Rectal smooth muscle tissue (tissue), 1 donor: ENCODE data around the gene ARHGAP20.

ENCODE experiments used
- H3K27ac ChIP-seq: one replicate; pipeline ENCODE4 v1.7.0; 2013; ENCODE audit warnings: low read depth, low read length, inconsistent platforms
- H3K27me3 ChIP-seq: one replicate; pipeline ENCODE4 v1.7.0; 2013; ENCODE audit warnings: low read length; ENCODE audit not compliant: control insufficient read depth, insufficient read depth
- H3K36me3 ChIP-seq: one replicate; pipeline ENCODE4 v1.7.0; 2013; ENCODE audit warnings: low read length; ENCODE audit not compliant: control insufficient read depth, insufficient read depth
- H3K4me1 ChIP-seq: one replicate; pipeline ENCODE4 v1.7.0; 2013; ENCODE audit warnings: low read length; ENCODE audit not compliant: control insufficient read depth, insufficient read depth
- H3K4me3 ChIP-seq: one replicate; pipeline ENCODE4 v1.7.0; 2013; ENCODE audit warnings: low read length
- H3K9ac ChIP-seq: one replicate; pipeline ENCODE4 v1.7.0; 2013; ENCODE audit warnings: low read length

The ARHGAP20 gene

DNA sequence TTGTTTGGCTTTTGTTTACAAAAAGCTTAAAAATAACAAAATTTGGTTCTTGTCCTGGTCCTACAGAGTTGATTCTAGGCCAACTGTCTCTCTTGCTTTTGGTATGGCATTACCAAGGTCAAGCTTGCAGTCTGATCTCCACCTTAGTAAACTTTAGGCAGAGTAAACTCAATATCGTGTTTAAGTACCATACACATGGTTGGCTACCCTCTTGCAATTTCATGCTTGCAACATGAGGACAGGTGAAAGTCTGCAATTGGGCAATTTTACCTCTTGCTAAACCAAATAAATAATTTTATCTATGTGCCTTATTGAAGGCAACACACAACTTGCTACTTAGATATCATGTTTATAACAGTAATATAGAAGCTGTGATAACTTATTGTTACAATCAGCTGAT lies 125.1 kb downstream of the ARHGAP20 start:
- no peak overlapping the region for H3K9ac ChIP-seq
- H3K27ac ChIP-seq = no peak overlapping the region
- no peak overlapping the region for H3K4me3 ChIP-seq
- no peaks in the 10 kb centered on the region for H3K27me3 ChIP-seq
- no peaks in the 10 kb centered on the region for H3K36me3 ChIP-seq
- H3K4me1 ChIP-seq = no peaks in the 10 kb centered on the region

DNA sequence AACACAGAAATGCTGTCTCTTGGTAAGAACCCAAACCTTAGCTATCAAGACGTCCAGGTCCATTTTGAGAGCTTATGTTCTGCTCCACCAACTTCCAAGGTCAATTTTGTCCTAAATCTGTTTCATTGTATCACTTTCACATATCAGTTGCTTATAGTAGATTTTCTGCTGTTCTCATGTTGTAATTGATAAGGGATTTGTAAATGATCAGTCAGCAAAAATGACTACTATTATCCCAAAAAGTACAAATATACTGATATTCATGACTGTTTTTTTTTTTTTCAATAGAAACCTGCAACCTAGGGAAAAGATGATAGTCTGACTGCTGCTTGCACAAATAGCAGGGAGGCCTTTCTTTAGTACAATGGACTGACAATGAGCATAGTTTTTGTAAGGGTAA lies 128.1 kb downstream of the ARHGAP20 start:
- Histone ChIP-seq H3K27me3 (no peaks in the 10 kb centered on the region), H3K27ac (no peak overlapping the region), H3K4me1 (no peaks in the 10 kb centered on the region), H3K4me3 (no peak overlapping the region), H3K9ac (no peak overlapping the region), H3K36me3 (no peaks in the 10 kb centered on the region)

DNA sequence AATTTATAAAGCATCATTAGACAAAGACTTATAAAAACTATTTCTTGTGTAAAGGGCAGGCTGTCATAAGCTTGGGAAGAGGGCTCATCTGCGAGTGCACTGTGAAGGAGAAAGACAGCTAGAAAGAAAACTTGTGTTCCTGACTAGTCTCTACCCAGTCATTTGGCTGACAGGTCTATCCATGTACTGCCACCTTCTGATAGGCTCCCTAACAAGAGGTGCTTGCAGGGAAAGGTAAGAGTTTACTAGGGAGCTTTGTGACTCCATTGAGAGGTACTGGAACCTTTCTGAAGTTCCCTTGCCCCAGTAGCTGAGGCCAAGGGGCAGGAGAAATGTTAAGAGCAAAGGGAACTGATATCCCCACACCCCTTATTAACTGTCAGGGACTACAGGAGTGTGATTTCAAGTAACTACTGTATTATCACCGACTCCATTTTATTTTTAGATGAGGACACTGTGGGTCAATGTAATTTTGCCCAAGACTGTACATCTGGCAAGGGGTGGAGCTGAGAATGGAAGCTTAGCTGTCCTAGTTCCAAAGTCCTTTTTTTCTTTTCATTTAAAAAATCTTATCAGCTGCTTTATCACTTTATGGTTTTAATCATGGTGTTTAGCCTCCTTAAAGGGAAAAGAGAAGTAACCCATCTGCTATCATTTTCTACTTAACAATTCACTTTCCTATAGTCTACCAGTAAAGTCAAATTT lies 129.4 kb downstream of the ARHGAP20 start:
- no peaks in the 10 kb centered on the region for H3K36me3 ChIP-seq
- H3K27me3 ChIP-seq = no peaks in the 10 kb centered on the region
- no peak overlapping the region for H3K4me3 ChIP-seq
- H3K27ac ChIP-seq = no peak overlapping the region
- no peak overlapping the region for H3K9ac ChIP-seq
- H3K4me1 ChIP-seq = no peaks in the 10 kb centered on the region

DNA sequence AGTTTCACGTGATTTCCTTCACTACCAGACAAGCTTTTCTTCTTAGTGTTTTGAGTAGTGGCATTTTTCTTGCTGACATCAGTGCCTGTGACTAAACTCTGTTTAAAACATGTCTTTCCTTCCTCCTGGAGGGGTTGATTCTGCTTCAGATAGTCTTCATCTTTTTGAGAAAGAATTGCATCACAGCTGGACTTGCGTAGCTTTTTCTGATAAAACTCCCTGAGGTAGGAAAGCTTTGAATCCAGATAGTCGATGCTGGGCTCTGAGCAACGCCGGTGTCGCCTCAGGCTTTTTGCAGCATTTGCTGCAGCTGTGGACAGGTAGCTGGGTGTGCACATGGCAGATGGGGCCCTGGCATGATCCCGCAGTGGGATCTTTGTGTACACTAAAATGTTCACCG lies 131.7 kb downstream of the ARHGAP20 start:
- no peaks in the 10 kb centered on the region for H3K4me1 ChIP-seq
- no peak overlapping the region for H3K9ac ChIP-seq
- H3K27ac ChIP-seq = no peak overlapping the region
- H3K4me3 ChIP-seq = no peak overlapping the region
- H3K27me3 ChIP-seq = no peaks in the 10 kb centered on the region
- H3K36me3 ChIP-seq = no peaks in the 10 kb centered on the region

DNA sequence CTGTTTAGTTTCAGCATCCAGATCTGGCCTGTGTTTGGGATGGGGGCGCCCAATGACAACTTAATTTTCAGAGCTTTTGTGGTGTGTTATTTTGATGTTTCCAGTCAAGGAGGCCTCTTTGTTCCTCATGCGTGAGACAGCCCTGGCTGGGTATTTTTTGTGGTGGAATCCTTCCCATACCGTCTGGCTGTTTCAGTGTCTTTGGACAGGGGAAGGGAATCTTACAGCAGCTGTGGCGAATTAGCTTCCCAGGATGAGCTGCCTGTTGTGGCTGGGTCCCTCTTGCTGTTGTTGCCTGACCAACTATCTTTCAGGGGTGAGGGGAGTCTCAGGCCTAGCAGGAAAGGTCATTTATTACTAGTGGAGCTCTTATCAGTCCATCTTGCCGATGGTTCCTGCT lies 138.8 kb downstream of the ARHGAP20 start:
- Histone ChIP-seq H3K36me3 (no peaks in the 10 kb centered on the region), H3K9ac (no peak overlapping the region), H3K27ac (no peak overlapping the region), H3K4me3 (no peak overlapping the region), H3K4me1 (no peaks in the 10 kb centered on the region), H3K27me3 (no peaks in the 10 kb centered on the region)

DNA sequence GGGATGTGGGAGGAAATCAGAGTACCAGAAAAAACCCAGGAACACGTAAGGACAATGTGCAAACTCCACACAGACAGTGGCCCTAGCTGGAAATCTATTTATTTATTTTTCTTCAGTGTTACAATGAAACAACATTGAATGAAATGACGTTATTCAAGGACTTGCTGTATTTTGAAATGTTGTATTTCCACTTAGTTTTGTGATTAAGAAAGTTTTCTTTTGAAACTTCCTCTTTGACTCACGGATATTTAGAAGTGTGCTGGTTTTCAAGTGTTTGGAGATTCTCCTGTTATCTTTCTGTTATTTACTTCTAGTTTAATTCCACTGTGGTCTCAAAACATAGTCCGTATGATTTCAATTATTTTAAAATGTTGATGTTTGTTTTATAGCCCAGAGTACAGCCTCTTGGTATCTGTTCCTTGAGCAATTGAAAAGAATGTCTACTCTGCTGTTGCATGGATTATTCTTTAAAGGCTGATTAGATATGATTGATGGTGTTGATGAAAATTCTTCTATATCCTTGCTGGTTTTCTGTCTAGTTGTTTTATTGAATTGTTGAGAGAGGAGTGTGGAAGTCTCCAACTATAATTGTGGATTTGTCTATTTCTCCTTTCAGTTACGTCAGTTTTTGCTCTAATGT lies 141.0 kb downstream of the ARHGAP20 start:
- Histone ChIP-seq H3K36me3 (no peaks in the 10 kb centered on the region), H3K27ac (no peak overlapping the region), H3K27me3 (no peaks in the 10 kb centered on the region), H3K4me1 (no peaks in the 10 kb centered on the region), H3K4me3 (no peak overlapping the region), H3K9ac (no peak overlapping the region)

DNA sequence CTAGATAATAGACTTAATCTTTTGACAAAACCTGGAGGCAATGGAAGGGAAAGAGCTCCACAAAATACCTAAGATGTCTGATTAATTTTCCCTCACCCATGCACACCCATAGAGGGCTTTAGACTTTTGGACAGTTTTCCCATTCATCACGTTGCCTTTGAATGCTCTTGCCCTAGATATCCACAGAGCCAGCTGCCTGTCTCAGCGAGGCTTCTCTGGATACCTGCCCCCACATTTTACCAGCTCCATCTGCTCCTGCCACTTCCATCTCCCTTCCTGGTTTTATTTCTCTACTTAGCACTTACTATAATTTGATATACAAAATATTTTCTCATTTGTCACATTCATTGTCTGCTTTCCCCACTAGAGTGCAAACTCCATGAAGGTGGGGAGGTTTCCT lies 145.7 kb downstream of the ARHGAP20 start:
- Histone ChIP-seq H3K27ac (no peak overlapping the region), H3K4me1 (no peaks in the 10 kb centered on the region), H3K9ac (no peak overlapping the region), H3K36me3 (no peaks in the 10 kb centered on the region), H3K27me3 (no peaks in the 10 kb centered on the region), H3K4me3 (no peak overlapping the region)

DNA sequence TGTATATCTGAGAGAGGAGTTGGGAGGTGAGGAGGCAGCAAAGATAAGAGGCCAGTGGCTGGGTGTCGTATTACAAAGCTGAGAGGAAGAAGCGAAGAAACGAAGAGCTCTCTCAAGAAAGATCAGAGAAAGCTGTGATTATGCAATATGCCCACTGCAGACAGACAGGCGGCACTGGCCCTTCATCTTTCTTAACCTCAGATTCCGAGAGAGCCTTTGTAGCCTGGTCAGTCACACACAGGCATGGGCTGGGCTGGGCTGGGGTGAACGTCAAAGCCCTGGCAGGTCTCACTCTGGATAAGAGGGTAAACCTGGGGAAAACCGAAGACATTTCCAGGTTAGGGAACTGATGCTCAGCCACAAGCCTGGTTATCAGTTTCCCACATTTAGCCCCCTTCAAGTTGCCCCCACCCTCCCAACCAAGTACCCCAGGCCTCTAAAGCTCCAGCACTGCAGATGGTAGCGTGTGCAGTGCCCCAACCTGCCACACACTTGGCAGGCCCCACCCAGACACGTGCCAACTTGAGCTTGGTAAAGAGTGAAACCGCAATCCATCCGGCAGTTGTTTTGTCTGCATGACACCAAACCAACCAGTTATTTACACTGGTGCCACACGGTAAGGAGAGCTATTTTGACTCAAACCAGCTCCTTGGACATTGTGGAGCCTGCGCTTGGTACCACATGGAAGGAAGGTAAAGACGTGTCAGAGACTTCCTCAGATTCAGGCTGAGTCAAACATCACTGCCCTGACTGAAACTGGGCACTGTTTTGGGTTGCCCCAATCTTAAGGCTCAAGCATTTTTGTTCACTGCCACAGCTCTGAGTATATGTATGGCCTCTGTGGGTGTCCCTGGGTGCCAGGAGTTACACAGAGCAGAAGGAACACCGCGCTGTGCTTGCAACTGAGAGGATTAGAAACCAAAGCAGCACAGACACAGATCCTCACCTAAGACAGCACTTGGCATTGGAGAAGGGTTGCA lies 146.6 kb downstream of the ARHGAP20 start:
- no peak overlapping the region for H3K27ac ChIP-seq
- H3K27me3 ChIP-seq = no peaks in the 10 kb centered on the region
- H3K4me3 ChIP-seq = no peak overlapping the region
- no peaks in the 10 kb centered on the region for H3K36me3 ChIP-seq
- H3K9ac ChIP-seq = no peak overlapping the region
- no peaks in the 10 kb centered on the region for H3K4me1 ChIP-seq

DNA sequence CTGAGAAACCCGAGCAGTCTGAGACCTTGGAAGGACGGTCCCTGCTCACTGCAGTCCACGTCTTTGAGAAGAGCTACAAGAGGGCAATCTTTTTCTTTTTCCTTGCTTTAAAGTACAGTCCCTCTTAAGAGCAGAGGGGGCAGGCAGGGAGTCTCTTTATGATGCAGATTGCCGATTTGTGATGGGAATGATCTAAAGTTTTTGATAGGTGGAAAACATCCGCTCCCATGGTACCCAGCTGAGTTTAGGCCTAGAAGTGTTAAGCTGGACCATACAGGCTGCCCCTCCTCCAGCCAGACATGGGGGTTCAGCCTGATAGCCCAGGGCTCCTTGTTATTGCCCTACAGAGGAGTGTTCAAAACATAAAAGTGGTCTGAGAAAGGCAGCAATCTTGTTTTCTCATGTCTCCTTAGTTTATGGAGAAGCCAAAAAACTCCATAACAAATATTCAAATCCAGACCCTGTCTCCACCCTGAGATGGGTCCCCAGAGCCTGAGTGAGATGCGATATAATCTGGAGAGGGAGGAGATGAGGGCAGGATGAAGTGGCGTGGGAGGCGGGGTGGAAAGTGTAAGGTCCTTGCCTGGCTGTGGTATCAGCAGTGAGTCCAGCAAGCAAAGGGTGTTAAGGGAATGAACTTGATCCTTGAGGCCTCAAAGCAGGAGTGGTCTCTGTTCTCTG lies 147.4 kb downstream of the ARHGAP20 start:
- no peak overlapping the region for H3K9ac ChIP-seq
- H3K36me3 ChIP-seq = no peaks in the 10 kb centered on the region

DNA sequence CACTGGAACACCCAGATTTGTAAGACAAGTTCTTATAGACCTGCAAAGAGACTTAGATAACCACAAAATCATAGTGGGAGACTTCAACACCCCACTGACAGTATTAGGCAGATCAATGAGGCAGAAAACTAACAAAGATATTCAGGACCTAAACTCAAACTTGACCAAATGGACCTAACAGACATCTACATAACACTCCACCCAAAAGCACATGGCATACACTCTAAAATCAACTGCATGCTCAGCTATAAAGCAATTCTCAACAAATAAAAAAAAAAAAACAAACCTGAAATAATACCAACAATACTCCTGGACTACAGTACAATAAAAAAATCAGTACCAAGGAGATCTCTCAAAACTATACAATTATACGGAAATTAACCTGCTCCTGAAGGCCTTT lies 167.5 kb downstream of the ARHGAP20 start:
- Histone ChIP-seq H3K4me1 (no peaks in the 10 kb centered on the region), H3K36me3 (no peaks in the 10 kb centered on the region), H3K9ac (no peak overlapping the region), H3K27ac (no peak overlapping the region), H3K27me3 (no peaks in the 10 kb centered on the region), H3K4me3 (no peak overlapping the region)

More for the DNA sequence above, 147.4 kb downstream of the ARHGAP20 start:
- no peak overlapping the region for H3K4me3 ChIP-seq
- H3K4me1 ChIP-seq = no peaks in the 10 kb centered on the region
- H3K27me3 ChIP-seq = no peaks in the 10 kb centered on the region
- no peak overlapping the region for H3K27ac ChIP-seq

DNA sequence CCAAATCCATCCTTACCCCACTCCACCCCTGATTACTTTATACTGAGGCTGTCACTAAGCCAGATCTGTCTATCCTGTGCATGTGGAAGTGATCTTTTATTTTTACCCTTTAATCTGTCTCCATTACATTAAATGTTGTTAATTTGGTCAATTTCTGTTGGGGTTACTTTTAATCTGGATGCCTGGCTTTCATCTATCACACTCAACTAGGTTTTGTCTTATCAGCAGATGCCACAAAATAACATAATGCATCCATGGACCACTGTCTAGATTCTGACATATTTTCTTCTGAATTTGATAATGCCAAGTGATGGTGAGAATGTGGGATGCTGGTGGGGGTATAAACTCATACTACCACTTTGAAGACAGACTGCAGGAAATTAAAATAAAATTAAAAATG lies 174.1 kb downstream of the ARHGAP20 start:
- Histone ChIP-seq H3K36me3 (no peaks in the 10 kb centered on the region), H3K4me3 (no peak overlapping the region), H3K9ac (no peak overlapping the region), H3K27me3 (no peaks in the 10 kb centered on the region), H3K4me1 (no peaks in the 10 kb centered on the region), H3K27ac (no peak overlapping the region)
